Measurements from ENCODE around the gene RD3L. TPM values are rescaled to one million over a fixed set of nuclear protein-coding genes. Genes with fewer than 3 reads are reported as not detected.

Gene RD3L
- total and polyA plus RNA-seq, 2 of the 13 experiments (the other 11 are each of a cell fraction or from before 2014, with no cell fraction given), result not detected

GRCh38 chr14:103896578-103896977 is 45.8 kb downstream of the RD3L start:
- FAIRE-seq (peak; percentile 36), ATAC-seq (no peak; the same call in 2 of the 3 replicates), DNase-seq (ENCODE audit: low spot score) (no peak)
- H2AFZ ChIP-seq (ENCODE audit: low read length), result no peak overlapping the region
- ChIA-PET CTCF (ENCODE audit: low intra/inter-chr PET ratio, low total read pairs) (no interaction called here), POLR2A (interaction anchor here (1.0 to 6.3 kb wide), 8 partner anchors 8 to 88 kb away, joined by 3 to 62 read pairs (median 5); no protein-coding TSS in a partner anchor)
- H3K9me3 ChIP-seq (ENCODE audit: low read length), result no peaks in the 10 kb centered on the region
- peak overlapping the region; percentile 38 for H3K4me2 ChIP-seq (ENCODE audit: low read depth, low read length)
- H3K4me1 ChIP-seq (ENCODE audit: insufficient read depth, low read length), result peaks cover 74% of the 10 kb centered on the region
- H3K9ac ChIP-seq (ENCODE audit: insufficient read depth, low read depth, low read length), result no peak overlapping the region; the same call in 1 of the 2 replicates
- in situ Hi-C loops (cut with HindIII; ENCODE audit: extremely low pct_ligation_motif_present, low pct_unique_long_range_greater_than_20kb) (no loop called here), intact Hi-C loops (cut with micrococcal nuclease; ENCODE audit: unreplicated experiment) (no loop called here)
- no peaks in the 10 kb centered on the region for H3K36me3 ChIP-seq (replicated peaks in 1 of 2; ENCODE audit: control insufficient read depth in 1 of 2, insufficient read depth in 2 of 2, low read length in 2 of 2)
- no TSS peak for BruUV-seq (replicated peaks)
- H3K27ac ChIP-seq (ENCODE audit: extremely low read length, insufficient read depth, low read length), result peak overlapping the region; percentile 27
- H4K20me1 ChIP-seq (ENCODE audit: insufficient read depth, low read length), result no peaks in the 10 kb centered on the region
- H3K27me3 ChIP-seq (ENCODE audit: control insufficient read depth in 1 of 2, insufficient read depth in 2 of 2, low read length in 2 of 2), result no peaks in the 10 kb centered on the region; a peak in 1 of 5 replicates
- peak overlapping the region in 1 of 3 experiments; percentile 14; a peak in 1 of 6 replicates for H3K4me3 ChIP-seq (replicated peaks in 1 of 3; ENCODE audit: insufficient read depth in 1 of 3, low read depth in 2 of 3, low read length in 3 of 3)
- WGBS (ENCODE audit: low lambda C conversion rate), result 76% methylated on average over 6 of the region's 6 CpGs
- no peaks in the 10 kb centered on the region for H3K79me2 ChIP-seq (ENCODE audit: insufficient read depth, low read length)
- TF ChIP-seq, protein P1, sequence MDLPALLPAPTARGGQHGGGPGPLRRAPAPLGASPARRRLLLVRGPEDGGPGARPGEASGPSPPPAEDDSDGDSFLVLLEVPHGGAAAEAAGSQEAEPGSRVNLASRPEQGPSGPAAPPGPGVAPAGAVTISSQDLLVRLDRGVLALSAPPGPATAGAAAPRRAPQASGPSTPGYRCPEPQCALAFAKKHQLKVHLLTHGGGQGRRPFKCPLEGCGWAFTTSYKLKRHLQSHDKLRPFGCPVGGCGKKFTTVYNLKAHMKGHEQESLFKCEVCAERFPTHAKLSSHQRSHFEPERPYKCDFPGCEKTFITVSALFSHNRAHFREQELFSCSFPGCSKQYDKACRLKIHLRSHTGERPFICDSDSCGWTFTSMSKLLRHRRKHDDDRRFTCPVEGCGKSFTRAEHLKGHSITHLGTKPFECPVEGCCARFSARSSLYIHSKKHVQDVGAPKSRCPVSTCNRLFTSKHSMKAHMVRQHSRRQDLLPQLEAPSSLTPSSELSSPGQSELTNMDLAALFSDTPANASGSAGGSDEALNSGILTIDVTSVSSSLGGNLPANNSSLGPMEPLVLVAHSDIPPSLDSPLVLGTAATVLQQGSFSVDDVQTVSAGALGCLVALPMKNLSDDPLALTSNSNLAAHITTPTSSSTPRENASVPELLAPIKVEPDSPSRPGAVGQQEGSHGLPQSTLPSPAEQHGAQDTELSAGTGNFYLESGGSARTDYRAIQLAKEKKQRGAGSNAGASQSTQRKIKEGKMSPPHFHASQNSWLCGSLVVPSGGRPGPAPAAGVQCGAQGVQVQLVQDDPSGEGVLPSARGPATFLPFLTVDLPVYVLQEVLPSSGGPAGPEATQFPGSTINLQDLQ (CRISPR knock-in tag; IDR thresholded peaks at IDR 0.05), result no peak
- TF ChIP-seq ELK4 (CRISPR knock-in tag; IDR thresholded peaks at IDR 0.05; ENCODE audit: borderline replicate concordance) (no peak), ZFP37 (CRISPR knock-in tag; IDR thresholded peaks at IDR 0.05; ENCODE audit: borderline replicate concordance) (no peak), MXI1 (IDR thresholded peaks at IDR 0.05; ENCODE audit: borderline replicate concordance, low read depth, low read length) (no peak), ZNF841 (CRISPR knock-in tag; IDR thresholded peaks at IDR 0.05; ENCODE audit: borderline replicate concordance) (no peak), SP140L (CRISPR knock-in tag; IDR thresholded peaks at IDR 0.05; ENCODE audit: borderline replicate concordance) (no peak), NONO (IDR thresholded peaks at IDR 0.05) (no peak), NONO (CRISPR knock-in tag; conservative IDR thresholded peaks at IDR 0.05) (0 out of 2 replicates have a peak, but pooled peaks have one; percentile 11), NFE2 (CRISPR knock-in tag; IDR thresholded peaks at IDR 0.05) (no peak), ZNF552 (CRISPR knock-in tag; IDR thresholded peaks at IDR 0.05; ENCODE audit: borderline replicate concordance) (no peak), E2F2 (CRISPR knock-in tag; IDR thresholded peaks at IDR 0.05; ENCODE audit: borderline replicate concordance) (no peak)
- TF ChIP-seq, protein P2, sequence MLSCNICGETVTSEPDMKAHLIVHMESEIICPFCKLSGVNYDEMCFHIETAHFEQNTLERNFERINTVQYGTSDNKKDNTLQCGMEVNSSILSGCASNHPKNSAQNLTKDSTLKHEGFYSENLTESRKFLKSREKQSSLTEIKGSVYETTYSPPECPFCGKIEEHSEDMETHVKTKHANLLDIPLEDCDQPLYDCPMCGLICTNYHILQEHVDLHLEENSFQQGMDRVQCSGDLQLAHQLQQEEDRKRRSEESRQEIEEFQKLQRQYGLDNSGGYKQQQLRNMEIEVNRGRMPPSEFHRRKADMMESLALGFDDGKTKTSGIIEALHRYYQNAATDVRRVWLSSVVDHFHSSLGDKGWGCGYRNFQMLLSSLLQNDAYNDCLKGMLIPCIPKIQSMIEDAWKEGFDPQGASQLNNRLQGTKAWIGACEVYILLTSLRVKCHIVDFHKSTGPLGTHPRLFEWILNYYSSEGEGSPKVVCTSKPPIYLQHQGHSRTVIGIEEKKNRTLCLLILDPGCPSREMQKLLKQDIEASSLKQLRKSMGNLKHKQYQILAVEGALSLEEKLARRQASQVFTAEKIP (CRISPR knock-in tag; IDR thresholded peaks at IDR 0.05; ENCODE audit: borderline replicate concordance), result no peak
- TF ChIP-seq, protein P3, sequence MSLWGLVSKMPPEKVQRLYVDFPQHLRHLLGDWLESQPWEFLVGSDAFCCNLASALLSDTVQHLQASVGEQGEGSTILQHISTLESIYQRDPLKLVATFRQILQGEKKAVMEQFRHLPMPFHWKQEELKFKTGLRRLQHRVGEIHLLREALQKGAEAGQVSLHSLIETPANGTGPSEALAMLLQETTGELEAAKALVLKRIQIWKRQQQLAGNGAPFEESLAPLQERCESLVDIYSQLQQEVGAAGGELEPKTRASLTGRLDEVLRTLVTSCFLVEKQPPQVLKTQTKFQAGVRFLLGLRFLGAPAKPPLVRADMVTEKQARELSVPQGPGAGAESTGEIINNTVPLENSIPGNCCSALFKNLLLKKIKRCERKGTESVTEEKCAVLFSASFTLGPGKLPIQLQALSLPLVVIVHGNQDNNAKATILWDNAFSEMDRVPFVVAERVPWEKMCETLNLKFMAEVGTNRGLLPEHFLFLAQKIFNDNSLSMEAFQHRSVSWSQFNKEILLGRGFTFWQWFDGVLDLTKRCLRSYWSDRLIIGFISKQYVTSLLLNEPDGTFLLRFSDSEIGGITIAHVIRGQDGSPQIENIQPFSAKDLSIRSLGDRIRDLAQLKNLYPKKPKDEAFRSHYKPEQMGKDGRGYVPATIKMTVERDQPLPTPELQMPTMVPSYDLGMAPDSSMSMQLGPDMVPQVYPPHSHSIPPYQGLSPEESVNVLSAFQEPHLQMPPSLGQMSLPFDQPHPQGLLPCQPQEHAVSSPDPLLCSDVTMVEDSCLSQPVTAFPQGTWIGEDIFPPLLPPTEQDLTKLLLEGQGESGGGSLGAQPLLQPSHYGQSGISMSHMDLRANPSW (CRISPR knock-in tag; IDR thresholded peaks at IDR 0.05; ENCODE audit: borderline replicate concordance), result no peak
